GM18511 (cell line): ENCODE measurements around the gene KDM4B.
"Not testable (repeated sequence)": the region's sequence is repeated elsewhere in the genome, so short reads cannot be mapped to it uniquely, and the experiment has no call there.

Experiments
- ATAC-seq: cut with Tn5 transposase; IDR thresholded peaks from one replicate; pipeline ENCODE4 v1.9.1; 2021; ENCODE audit warnings: mild to moderate bottlenecking, moderate library complexity; ENCODE audit not compliant: unreplicated experiment

Gene KDM4B

GRCh38 chr19:4968462-4969291 lies at the start of gene KDM4B:
KDM4B (plus strand) TSS chr19:4969113; CDS start chr19:5032891, 63,778 bp downstream.
- ATAC-seq: peak; percentile 93

GRCh38 chr19:4922530-4923275 lies 46.2 kb upstream of the KDM4B start:
- ATAC-seq: no peak

- no peak for ATAC-seq
Observed at GRCh38 chr19:4923276-4923747, 45.6 kb upstream of the KDM4B start.

GRCh38 chr19:4929186-4929585 lies 39.7 kb upstream of the KDM4B start:
- no peak for ATAC-seq

GRCh38 chr19:4930664-4931063 lies 38.2 kb upstream of the KDM4B start:
- no peak for ATAC-seq

- ATAC-seq: no peak
Observed at GRCh38 chr19:4932711-4933110, 36.2 kb upstream of the KDM4B start.

GRCh38 chr19:4933528-4933927 lies 35.4 kb upstream of the KDM4B start:
- no peak for ATAC-seq

- ATAC-seq: no peak
Observed at GRCh38 chr19:4935444-4935843, 33.5 kb upstream of the KDM4B start.

GRCh38 chr19:4937060-4937459 lies 31.9 kb upstream of the KDM4B start:
- ATAC-seq: no peak

- not testable (repeated sequence) for ATAC-seq
Observed at GRCh38 chr19:4938461-4938860, 30.5 kb upstream of the KDM4B start.

GRCh38 chr19:4939466-4939865 lies 29.4 kb upstream of the KDM4B start:
- ATAC-seq: no peak

- ATAC-seq: not testable (repeated sequence)
Observed at GRCh38 chr19:4941638-4942169, 27.2 kb upstream of the KDM4B start.

GRCh38 chr19:4950650-4951049 lies 18.3 kb upstream of the KDM4B start:
- not testable (repeated sequence) for ATAC-seq

- ATAC-seq: no peak
Observed at GRCh38 chr19:4951656-4952055, 17.3 kb upstream of the KDM4B start.

GRCh38 chr19:4952945-4953344 lies 16.0 kb upstream of the KDM4B start:
- ATAC-seq: no peak

GRCh38 chr19:4954320-4955149 lies 14.4 kb upstream of the KDM4B start:
- ATAC-seq: not testable (repeated sequence)

- no peak for ATAC-seq
Observed at GRCh38 chr19:4955274-4955673, 13.6 kb upstream of the KDM4B start.

- ATAC-seq: no peak
Observed at GRCh38 chr19:4957981-4958380, 10.9 kb upstream of the KDM4B start.

GRCh38 chr19:4962085-4962619 lies 6.8 kb upstream of the KDM4B start:
- no peak for ATAC-seq

- no peak for ATAC-seq
Observed at GRCh38 chr19:4965061-4965460, 3.9 kb upstream of the KDM4B start.

- no peak for ATAC-seq
Observed at GRCh38 chr19:4966591-4966990, 2.3 kb upstream of the KDM4B start.
